Nephron (organoid): ENCODE results near the gene EPSTI1.
A peak's percentile ranks its signal among the peaks of the same experiment; 100 is the strongest.

Source experiments
- H3K27ac Mint-ChIP-seq, 3 experiments: 2 replicates each; pipeline ENCODE4 v1.8.0; 2020; ENCODE audit warnings: mixed read lengths in 3 of 3, mild to moderate bottlenecking in 2 of 3, moderate library complexity in 1 of 3
- H3K27me3 Mint-ChIP-seq: 2 replicates; pipeline ENCODE4 v1.8.0; 2021; ENCODE audit warnings: low read depth, mild to moderate bottlenecking, moderate library complexity, mixed read lengths
- H3K36me3 Mint-ChIP-seq: 2 replicates; pipeline ENCODE4 v1.8.0; 2020; ENCODE audit warnings: low read depth, mixed read lengths
- H3K4me1 Mint-ChIP-seq: 2 replicates; pipeline ENCODE4 v1.8.0; 2020; ENCODE audit warnings: mixed read lengths
- H3K4me3 Mint-ChIP-seq, 3 experiments: 2 replicates each; pipeline ENCODE4 v1.8.0; 2020; ENCODE audit warnings: mild to moderate bottlenecking in 3 of 3, mixed read lengths in 3 of 3, moderate library complexity in 2 of 3
- H3K9me3 Mint-ChIP-seq: 2 replicates; pipeline ENCODE4 v1.8.0; 2020; ENCODE audit warnings: mixed read lengths
- TF ChIP-seq, protein P1 (sequence below), 3 experiments: fragments of 200-600 bp; sonication (generic); IDR thresholded peaks; one replicate each; pipeline ENCODE4 v1.5.0; 2021; ENCODE audit warnings: antibody characterized with exemption in 3 of 3; ENCODE audit not compliant: unreplicated experiment in 3 of 3

The EPSTI1 gene

DNA sequence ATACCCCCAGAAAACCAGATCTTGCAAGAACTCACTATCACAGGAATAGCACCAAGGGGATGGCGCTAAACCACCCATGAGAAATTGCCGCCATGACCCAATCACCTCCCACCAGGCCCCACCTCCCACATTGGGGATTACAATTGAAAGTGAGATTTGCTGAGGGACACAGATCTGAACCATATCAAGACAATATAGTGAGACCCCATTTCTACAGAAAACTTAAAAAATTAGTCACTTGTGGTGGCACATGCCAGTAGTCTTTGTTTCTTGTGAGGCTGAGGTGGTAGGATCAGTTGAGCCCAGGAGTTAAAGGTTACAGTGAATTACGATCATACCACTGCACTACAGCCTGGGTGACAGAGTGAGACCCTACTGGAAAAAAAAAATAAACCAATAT is 41.0 kb upstream of the EPSTI1 start:
- Mint-ChIP-seq H3K27ac (no peak overlapping the region), H3K4me3 (no peak overlapping the region), H3K27me3 (no peaks in the 10 kb centered on the region), H3K36me3 (peaks cover 45% of the 10 kb centered on the region), H3K4me1 (peaks cover 33% of the 10 kb centered on the region), H3K9me3 (peaks cover 4% of the 10 kb centered on the region)
- TF ChIP-seq, protein P1, sequence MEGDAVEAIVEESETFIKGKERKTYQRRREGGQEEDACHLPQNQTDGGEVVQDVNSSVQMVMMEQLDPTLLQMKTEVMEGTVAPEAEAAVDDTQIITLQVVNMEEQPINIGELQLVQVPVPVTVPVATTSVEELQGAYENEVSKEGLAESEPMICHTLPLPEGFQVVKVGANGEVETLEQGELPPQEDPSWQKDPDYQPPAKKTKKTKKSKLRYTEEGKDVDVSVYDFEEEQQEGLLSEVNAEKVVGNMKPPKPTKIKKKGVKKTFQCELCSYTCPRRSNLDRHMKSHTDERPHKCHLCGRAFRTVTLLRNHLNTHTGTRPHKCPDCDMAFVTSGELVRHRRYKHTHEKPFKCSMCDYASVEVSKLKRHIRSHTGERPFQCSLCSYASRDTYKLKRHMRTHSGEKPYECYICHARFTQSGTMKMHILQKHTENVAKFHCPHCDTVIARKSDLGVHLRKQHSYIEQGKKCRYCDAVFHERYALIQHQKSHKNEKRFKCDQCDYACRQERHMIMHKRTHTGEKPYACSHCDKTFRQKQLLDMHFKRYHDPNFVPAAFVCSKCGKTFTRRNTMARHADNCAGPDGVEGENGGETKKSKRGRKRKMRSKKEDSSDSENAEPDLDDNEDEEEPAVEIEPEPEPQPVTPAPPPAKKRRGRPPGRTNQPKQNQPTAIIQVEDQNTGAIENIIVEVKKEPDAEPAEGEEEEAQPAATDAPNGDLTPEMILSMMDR (IDR thresholded peaks at IDR 0.05; ENCODE audit: unreplicated experiment in 3 of 3) = no peak

DNA sequence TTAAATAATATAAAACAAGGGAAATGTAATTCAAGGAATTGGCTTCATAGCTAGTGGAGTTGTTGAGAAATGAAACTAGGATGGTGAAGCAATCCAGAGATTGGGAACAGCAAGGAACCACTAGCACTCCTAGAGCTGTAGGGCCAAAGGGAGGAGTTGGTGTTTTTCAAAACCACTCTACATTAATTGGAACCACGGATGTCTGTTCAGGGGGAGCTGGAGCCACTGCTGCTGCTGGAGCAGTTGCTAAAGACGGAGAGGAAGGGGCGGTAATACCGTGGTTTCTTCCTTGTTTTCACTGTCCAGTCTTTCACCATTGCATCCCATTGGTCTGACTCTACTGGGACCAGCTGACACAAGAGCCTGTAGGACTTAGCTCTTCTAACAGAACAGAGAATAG is 39.8 kb upstream of the EPSTI1 start:
- Mint-ChIP-seq H3K27ac (peak overlapping the region in 2 of 3 experiments; percentile 52 to 67), H3K9me3 (peaks cover 4% of the 10 kb centered on the region), H3K36me3 (peaks cover 42% of the 10 kb centered on the region), H3K4me1 (peaks cover 26% of the 10 kb centered on the region), H3K27me3 (no peaks in the 10 kb centered on the region), H3K4me3 (no peak overlapping the region)
- TF ChIP-seq, protein P1 (IDR thresholded peaks at IDR 0.05; ENCODE audit: unreplicated experiment in 3 of 3) = no peak

DNA sequence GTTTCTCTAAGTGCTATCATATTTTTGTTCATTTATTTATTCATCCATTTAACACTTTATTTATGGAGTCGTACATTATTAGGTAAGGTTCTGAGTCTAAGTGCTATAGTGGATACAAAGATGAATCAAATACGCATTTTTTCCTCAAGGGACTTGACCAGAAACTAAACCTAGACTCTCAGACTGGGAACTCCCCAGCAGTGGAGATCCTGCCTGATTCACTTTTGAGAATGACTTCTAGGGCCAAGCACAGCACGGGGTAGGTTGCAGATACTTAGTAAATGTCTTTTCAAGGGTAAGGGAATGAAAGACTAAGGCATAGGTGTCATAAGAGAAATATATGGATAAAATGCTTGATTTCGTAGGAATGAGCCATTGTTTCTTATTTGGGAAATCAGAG is 38.5 kb upstream of the EPSTI1 start:
- H3K4me3 Mint-ChIP-seq = no peak overlapping the region
- peaks cover 42% of the 10 kb centered on the region for H3K36me3 Mint-ChIP-seq
- TF ChIP-seq, protein P1 (IDR thresholded peaks at IDR 0.05; ENCODE audit: unreplicated experiment in 3 of 3) = no peak
- H3K27ac Mint-ChIP-seq = peak overlapping the region in 1 of 3 experiments; percentile 2
- peaks cover 24% of the 10 kb centered on the region for H3K4me1 Mint-ChIP-seq
- H3K27me3 Mint-ChIP-seq = no peaks in the 10 kb centered on the region
- H3K9me3 Mint-ChIP-seq = peaks cover 4% of the 10 kb centered on the region

DNA sequence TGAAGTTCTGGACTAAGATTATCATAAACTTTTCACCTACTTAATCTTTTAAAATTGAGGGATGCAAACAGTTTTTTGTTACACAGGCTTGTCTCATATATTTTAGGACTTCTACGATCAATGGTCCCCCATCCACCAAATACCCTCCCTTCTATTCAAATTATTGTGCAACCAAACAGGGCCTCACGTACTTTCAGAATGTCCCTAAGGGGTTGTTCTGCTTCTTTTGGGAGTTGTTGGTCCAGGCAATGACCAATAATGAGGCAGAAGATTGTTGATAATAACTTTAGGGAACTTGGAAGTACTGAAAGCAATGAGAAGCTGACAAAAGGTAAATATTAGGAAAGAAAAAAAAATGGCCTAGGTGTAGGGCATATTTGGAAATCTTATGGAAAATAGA is 34.2 kb upstream of the EPSTI1 start:
- no peak overlapping the region for H3K27ac Mint-ChIP-seq
- H3K9me3 Mint-ChIP-seq = peaks cover 4% of the 10 kb centered on the region
- peaks cover 44% of the 10 kb centered on the region for H3K4me1 Mint-ChIP-seq
- TF ChIP-seq, protein P1 (IDR thresholded peaks at IDR 0.05; ENCODE audit: unreplicated experiment in 3 of 3) = no peak
- peaks cover 22% of the 10 kb centered on the region for H3K36me3 Mint-ChIP-seq
- no peaks in the 10 kb centered on the region for H3K27me3 Mint-ChIP-seq
- no peak overlapping the region for H3K4me3 Mint-ChIP-seq

DNA sequence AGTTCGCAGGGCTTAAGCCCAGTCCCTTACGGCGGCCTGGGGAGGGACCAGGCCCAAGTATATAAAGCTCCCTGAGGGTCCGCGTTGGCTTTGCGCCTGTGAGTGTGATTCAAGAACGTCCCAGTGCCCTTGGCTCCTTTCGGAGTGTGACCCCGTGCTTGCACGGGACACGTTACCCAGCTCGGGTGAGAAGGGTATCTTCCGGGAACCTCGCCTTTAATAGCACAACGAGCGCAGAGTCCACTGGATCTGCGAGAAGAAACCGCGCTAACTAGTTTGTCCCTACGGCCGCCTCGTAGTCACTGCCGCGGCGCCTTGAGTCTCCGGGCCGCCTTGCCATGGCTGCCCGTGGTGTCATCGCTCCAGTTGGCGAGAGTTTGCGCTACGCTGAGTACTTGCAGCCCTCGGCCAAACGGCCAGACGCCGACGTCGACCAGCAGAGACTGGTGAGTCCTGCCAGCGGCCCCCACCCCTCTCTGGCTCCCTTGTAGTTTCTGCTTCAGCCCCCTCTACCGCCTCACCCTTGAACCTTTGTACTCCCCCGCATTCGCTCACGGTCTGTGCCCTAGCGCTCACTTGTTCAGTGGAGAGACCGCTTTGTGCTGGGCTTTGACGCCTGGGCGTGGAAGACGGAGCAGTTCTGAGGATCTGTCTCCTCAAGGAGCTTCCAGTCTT is 31.4 kb upstream of the EPSTI1 start, which contains the start of gene DNAJC15:
Gene DNAJC15, plus strand, starts transcription at position 298 of the 675 bp plus-strand sequence. Its CDS starts 41 bp downstream, at position 339.
- Mint-ChIP-seq H3K27ac (peak within 1 kb of the TSS; percentile 98 to 99 (median 99)), H3K4me1 (peaks cover 34% of the 10 kb centered on the region), H3K36me3 (peaks cover 13% of the 10 kb centered on the region), H3K4me3 (peak within 1 kb of the TSS; percentile 97 to 100 (median 99)), H3K9me3 (peaks cover 4% of the 10 kb centered on the region), H3K27me3 (no peaks in the 10 kb centered on the region)
- TF ChIP-seq, protein P1 (IDR thresholded peaks at IDR 0.05; ENCODE audit: unreplicated experiment in 3 of 3) = no peak

DNA sequence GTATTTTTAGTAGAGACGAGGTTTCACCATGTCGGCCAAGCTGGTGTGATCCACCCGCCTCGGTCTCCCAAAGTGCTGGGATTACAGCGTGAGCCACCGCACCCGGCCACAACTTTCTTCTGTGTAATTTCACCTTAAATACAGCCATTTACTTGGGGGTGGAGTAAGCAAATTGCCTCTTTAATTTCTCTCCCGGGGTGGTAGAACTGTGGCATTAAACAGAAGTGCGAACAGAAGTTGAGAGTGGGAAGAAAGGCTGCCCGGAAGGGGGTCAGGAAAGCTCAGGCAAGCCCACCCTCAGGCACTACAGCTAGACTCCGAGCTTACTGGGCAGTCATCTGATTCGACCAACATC is 30.9 kb upstream of the EPSTI1 start:
- Mint-ChIP-seq H3K27ac (peak overlapping the region; percentile 98 to 99 (median 99)), H3K4me1 (peaks cover 29% of the 10 kb centered on the region), H3K4me3 (peak overlapping the region; percentile 97 to 100 (median 99)), H3K27me3 (no peaks in the 10 kb centered on the region), H3K9me3 (peaks cover 4% of the 10 kb centered on the region), H3K36me3 (peaks cover 8% of the 10 kb centered on the region)
- TF ChIP-seq, protein P1 (IDR thresholded peaks at IDR 0.05; ENCODE audit: unreplicated experiment in 3 of 3) = no peak
